H1 (cell line): Measurements from ENCODE around the gene TENT4B. TPM values are rescaled to one million over a fixed set of nuclear protein-coding genes. Genes with fewer than 3 reads are reported as not detected.

Experiments used
- CTCF ChIA-PET: fragments of 300-600 bp; sonication (Branson Sonifier 250); formaldehyde crosslinking; loops from one replicate; lab custom pipeline; 2021; ENCODE audit not compliant: partially characterized antibody; lab: Charles Lee
- POLR2A ChIA-PET: fragments of 300-600 bp; sonication (Branson Sonifier 250); formaldehyde crosslinking; loops from one replicate; lab custom pipeline; 2021; ENCODE audit warnings: inconsistent platforms; ENCODE audit not compliant: partially characterized antibody; lab: Charles Lee
- DNase-seq, 2 experiments: peaks; one replicate each; pipeline versions ENCODE4 v3.0.0 to v3.0.0-alpha.2; 2010 to 2022; ENCODE audit warnings: low spot score in 2 of 2, low read depth in 1 of 2, mixed read lengths in 1 of 2
- FAIRE-seq: peaks from 2 replicates; lab custom pipeline; 2011; peaks lifted over from hg19 to GRCh38; lab: Jason Lieb, UNC
- H2AFZ ChIP-seq: 2 replicates; pipeline ENCODE4 v1.8.1; 2012; ENCODE audit warnings: low read length, inconsistent platforms
- H2AK5ac ChIP-seq: 2 replicates; pipeline ENCODE4 v1.6.1; 2013; ENCODE audit warnings: low read depth, low read length
- H2BK120ac ChIP-seq: replicated peaks from 2 replicates; pipeline ENCODE3; 2013; ENCODE audit warnings: low read depth, low read length, inconsistent platforms
- H2BK12ac ChIP-seq: 2 replicates; pipeline ENCODE4 v1.6.1; 2013; ENCODE audit warnings: low read depth, low read length
- H2BK15ac ChIP-seq: 2 replicates; pipeline ENCODE4 v1.6.1; 2013; ENCODE audit warnings: low read length
- H2BK20ac ChIP-seq: 2 replicates; pipeline ENCODE4 v1.6.1; 2013; ENCODE audit warnings: low read length
- H2BK5ac ChIP-seq: 2 replicates; pipeline ENCODE4 v1.6.1; 2013; ENCODE audit warnings: low read depth, low read length
- H3K14ac ChIP-seq: 2 replicates; pipeline ENCODE4 v1.6.1; 2013; ENCODE audit warnings: inconsistent platforms; ENCODE audit not compliant: insufficient read length
- H3K18ac ChIP-seq: 2 replicates; pipeline ENCODE4 v1.6.1; 2013; ENCODE audit warnings: low read length; ENCODE audit errors: extremely low read depth
- H3K23ac ChIP-seq: 2 replicates; pipeline ENCODE4 v1.6.1; 2013; ENCODE audit warnings: inconsistent platforms; ENCODE audit not compliant: insufficient read length
- H3K23me2 ChIP-seq: 2 replicates; pipeline ENCODE4 v1.6.1; 2013; ENCODE audit warnings: low read depth, low read length
- H3K27ac ChIP-seq: 2 replicates; pipeline ENCODE4 v1.6.1; 2011; ENCODE audit warnings: low read depth, low read length, inconsistent platforms
- H3K27me3 ChIP-seq, 4 experiments: replicated peaks in 1 of 4; 1 replicate in 1 of 4; 2 replicates in 3 of 4; pipeline versions ENCODE4 v1.6.1 to v1.8.1; 2011 to 2013; ENCODE audit warnings: low read length in 3 of 4, mild to moderate bottlenecking in 3 of 4, inconsistent platforms in 2 of 4, mixed read lengths in 2 of 4, moderate library complexity in 1 of 4; ENCODE audit not compliant: control insufficient read depth in 3 of 4, insufficient read depth in 3 of 4; ENCODE audit errors: extremely low read depth in 1 of 4
- H3K36me3 ChIP-seq, 4 experiments: 2 replicates each; pipeline versions ENCODE4 v1.6.1 to v1.8.1; 2011 to 2013; ENCODE audit warnings: mild to moderate bottlenecking in 4 of 4, low read length in 3 of 4, moderate library complexity in 2 of 4, control low read depth in 1 of 4, inconsistent platforms in 1 of 4; ENCODE audit not compliant: insufficient read depth in 4 of 4, control insufficient read depth in 2 of 4
- H3K4ac ChIP-seq: replicated peaks from 2 replicates; pipeline ENCODE3; 2013; ENCODE audit warnings: low read length, low read depth, mixed read lengths, inconsistent platforms; ENCODE audit not compliant: insufficient read length
- H3K4me1 ChIP-seq, 4 experiments: replicated peaks in 1 of 4; 1 replicate in 1 of 4; 2 replicates in 3 of 4; pipeline versions ENCODE4 v1.6.1 to v1.8.1; 2011 to 2013; ENCODE audit warnings: low read length in 3 of 4, inconsistent platforms in 2 of 4, mixed read lengths in 1 of 4; ENCODE audit not compliant: insufficient read depth in 4 of 4, control insufficient read depth in 3 of 4
- H3K4me2 ChIP-seq, 2 experiments: 2 replicates each; pipeline versions ENCODE4 v1.6.1 to v1.8.1; 2011 to 2013; ENCODE audit warnings: low read depth in 2 of 2, low read length in 2 of 2, control low read depth in 1 of 2, inconsistent platforms in 1 of 2, mild to moderate bottlenecking in 1 of 2; ENCODE audit not compliant: insufficient read depth in 1 of 2
- H3K4me3 ChIP-seq, 4 experiments: fragments of 200-600, 300-600 bp in 1 of 4; sonication (generic), shearing (Covaris generic), sonication (Bioruptor Twin) in 1 of 4; 2 replicates each; pipeline versions ENCODE4 v1.5.1 to v1.8.1; 2011 to 2016; ENCODE audit warnings: low read length in 4 of 4, low read depth in 3 of 4, control low read depth in 2 of 4, inconsistent platforms in 2 of 4, mild to moderate bottlenecking in 2 of 4, mixed read lengths in 1 of 4, moderate library complexity in 1 of 4; ENCODE audit not compliant: insufficient read depth in 2 of 4; ENCODE audit errors: extremely low read depth in 1 of 4
- H3K56ac ChIP-seq: replicated peaks from 2 replicates; pipeline ENCODE3; 2013; ENCODE audit warnings: low read depth, mild to moderate bottlenecking, mixed read lengths, low read length, inconsistent platforms; ENCODE audit not compliant: insufficient read length
- H3K79me1 ChIP-seq: 2 replicates; pipeline ENCODE4 v1.6.1; 2013; ENCODE audit warnings: low read depth, low read length, control low read depth
- H3K79me2 ChIP-seq, 2 experiments: 2 replicates each; pipeline versions ENCODE4 v1.6.1 to v1.8.1; 2012 to 2013; ENCODE audit warnings: low read length in 2 of 2, mild to moderate bottlenecking in 2 of 2, inconsistent platforms in 1 of 2; ENCODE audit not compliant: insufficient read depth in 2 of 2, control insufficient read depth in 1 of 2
- H3K9ac ChIP-seq, 4 experiments: replicated peaks in 1 of 4; 1 replicate in 1 of 4; 2 replicates in 3 of 4; pipeline versions ENCODE4 v1.6.1 to v1.8.1; 2011 to 2013; ENCODE audit warnings: low read depth in 3 of 4, low read length in 3 of 4, control low read depth in 2 of 4, mild to moderate bottlenecking in 2 of 4, moderate library complexity in 2 of 4, inconsistent platforms in 1 of 4; ENCODE audit errors: extremely low read depth in 1 of 4
- H3K9me3 ChIP-seq, 2 experiments: 2 replicates each; pipeline versions ENCODE4 v1.6.1 to v1.8.1; 2012 to 2013; ENCODE audit warnings: mild to moderate bottlenecking in 2 of 2, moderate library complexity in 2 of 2, control low read depth in 1 of 2, inconsistent platforms in 1 of 2, low read depth in 1 of 2, low read length in 1 of 2, mixed read lengths in 1 of 2; ENCODE audit not compliant: insufficient read depth in 2 of 2
- H4K20me1 ChIP-seq, 2 experiments: replicated peaks in 1 of 2; 2 replicates each; pipeline versions ENCODE3 to v1.8.1; 2011 to 2013; ENCODE audit warnings: inconsistent platforms in 2 of 2, low read length in 2 of 2, mild to moderate bottlenecking in 1 of 2; ENCODE audit not compliant: insufficient read depth in 2 of 2, control insufficient read depth in 1 of 2
- H4K5ac ChIP-seq: 2 replicates; pipeline ENCODE4 v1.6.1; 2013; ENCODE audit warnings: low read length, low read depth, mixed read lengths, inconsistent platforms; ENCODE audit not compliant: insufficient read length
- H4K8ac ChIP-seq: 2 replicates; pipeline ENCODE4 v1.8.0; 2013; ENCODE audit warnings: mild to moderate bottlenecking, moderate library complexity, low read length, inconsistent platforms; ENCODE audit not compliant: insufficient read depth; ENCODE audit errors: extremely low read depth
- H4K91ac ChIP-seq: replicated peaks from 2 replicates; pipeline ENCODE3; 2013; ENCODE audit warnings: low read length, mixed read lengths, inconsistent platforms; ENCODE audit not compliant: insufficient read length
- BRCA1 ChIP-seq: IDR thresholded peaks from 2 replicates; pipeline ENCODE4 v1.6.1; 2012; ENCODE audit warnings: low read depth, low read length, improper control_type of control experiment
- CBX8 ChIP-seq: fragments of 300-800, 300-1000 bp; sonication (generic); IDR thresholded peaks from 2 replicates; pipeline ENCODE4 v1.7.1; 2016; ENCODE audit warnings: low read depth, low read length, borderline replicate concordance
- CHD2 ChIP-seq: IDR thresholded peaks from 2 replicates; pipeline ENCODE4 v1.6.1; 2012; ENCODE audit warnings: low read length, improper control_type of control experiment
- CREB1 ChIP-seq: IDR thresholded peaks from 2 replicates; pipeline ENCODE4 v1.6.1; 2012; ENCODE audit warnings: inconsistent platforms
- EGR1 ChIP-seq: IDR thresholded peaks from 2 replicates; pipeline ENCODE4 v1.6.1; 2011; ENCODE audit warnings: low read depth, low read length, borderline replicate concordance
- GABPA ChIP-seq: IDR thresholded peaks from 2 replicates; pipeline ENCODE4 v1.6.1; 2011; ENCODE audit warnings: mild to moderate bottlenecking, low read length, moderate library complexity, borderline replicate concordance; ENCODE audit not compliant: insufficient read depth
- GTF2F1 ChIP-seq: IDR thresholded peaks from 2 replicates; pipeline ENCODE4 v1.6.1; 2012; ENCODE audit warnings: low read depth, low read length, improper control_type of control experiment, borderline replicate concordance
- HDAC6 ChIP-seq: IDR thresholded peaks from one replicate; pipeline ENCODE4 v1.7.1; 2012; ENCODE audit warnings: low read depth, mild to moderate bottlenecking, inconsistent platforms, low read length, moderate library complexity
- POLR2A ChIP-seq, 2 experiments: IDR thresholded peaks; 1 replicate in 1 of 2; 2 replicates in 1 of 2; pipeline ENCODE4 v1.6.1; 2011; ENCODE audit warnings: low read depth in 2 of 2, low read length in 2 of 2, mild to moderate bottlenecking in 2 of 2; ENCODE audit errors: control extremely low read depth in 1 of 2
- RFX5 ChIP-seq: IDR thresholded peaks from 2 replicates; pipeline ENCODE4 v1.6.1; 2011; ENCODE audit warnings: low read depth, low read length, improper control_type of control experiment, borderline replicate concordance
- SIN3A ChIP-seq, 2 experiments: IDR thresholded peaks in 1 of 2; conservative IDR thresholded peaks in 1 of 2; 2 replicates each; pipeline ENCODE4 v1.6.1; 2011 to 2012; ENCODE audit warnings: low read length in 2 of 2, improper control_type of control experiment in 1 of 2, low read depth in 1 of 2, mild to moderate bottlenecking in 1 of 2
- SIRT6 ChIP-seq: IDR thresholded peaks from one replicate; pipeline ENCODE4 v1.7.1; 2012; ENCODE audit warnings: low read length, inconsistent platforms
- SIX5 ChIP-seq: IDR thresholded peaks from 2 replicates; pipeline ENCODE4 v1.6.1; 2011; ENCODE audit warnings: mild to moderate bottlenecking, low read depth, low read length
- SP4 ChIP-seq: IDR thresholded peaks from 2 replicates; pipeline ENCODE4 v1.6.1; 2012; ENCODE audit warnings: low read length, inconsistent platforms
- SUZ12 ChIP-seq: fragments of 200-600 bp; sonication (generic); IDR thresholded peaks from 2 replicates; pipeline ENCODE4 v1.6.1; 2012; ENCODE audit warnings: mild to moderate bottlenecking, inconsistent platforms, low read length, moderate library complexity, mixed read lengths
- TAF7 ChIP-seq: optimal IDR thresholded peaks from 2 replicates; pipeline ENCODE3; 2011; ENCODE audit warnings: low read depth, mild to moderate bottlenecking, inconsistent platforms, low read length, moderate library complexity, borderline replicate concordance
- WGBS, 2 experiments: shearing (Covaris generic) in 1 of 2; methylation state at CpG; one replicate each; pipeline versions ENCODE4 v1.1.6 to v1.1.7; 2013 to 2015; ENCODE audit warnings: low lambda C conversion rate in 2 of 2, mixed read lengths in 2 of 2, inconsistent platforms in 1 of 2, low coverage in 1 of 2, missing lambda C conversion rate in 1 of 2; ENCODE audit not compliant: insufficient replicate concordance in 2 of 2, insufficient coverage in 1 of 2, insufficient read length in 1 of 2; ENCODE audit errors: extremely low coverage in 1 of 2, missing lambda C conversion rate in 1 of 2; 5-methylcytosine and 5-hydroxymethylcytosine counted together
- polyA plus RNA-seq, 7 experiments: library from polyadenylated mRNA; depleted of rRNA in 3 of 7; stranded (reverse) in 5 of 7; unstranded in 2 of 7; fragments of >200 nt in 5 of 7; fragments of 200-250 nt in 2 of 7; gene quantifications; 1 replicate in 5 of 7; 2 replicates in 1 of 7; 4 replicates in 1 of 7; pipeline versions ENCODE4 v1.2.1 to v1.2.3, GENCODE V29; 2011 to 2013; ENCODE audit warnings: missing spikeins in 2 of 7, mixed read lengths in 2 of 7
- total RNA-seq: library from RNA; stranded (reverse); fragmentation: NEBNext Ultra II Directional; extraction: Animal tissue kit (Norgen Biotek cat#: 25700); gene quantifications from 2 replicates; pipeline ENCODE4 v1.2.1, GENCODE V29; 2021

The TENT4B gene
- total and polyA plus RNA-seq, 2 of the 8 experiments (the other 6 are each of a cell fraction or from before 2014, with no cell fraction given): 4.2 to 15.7 TPM

DNA sequence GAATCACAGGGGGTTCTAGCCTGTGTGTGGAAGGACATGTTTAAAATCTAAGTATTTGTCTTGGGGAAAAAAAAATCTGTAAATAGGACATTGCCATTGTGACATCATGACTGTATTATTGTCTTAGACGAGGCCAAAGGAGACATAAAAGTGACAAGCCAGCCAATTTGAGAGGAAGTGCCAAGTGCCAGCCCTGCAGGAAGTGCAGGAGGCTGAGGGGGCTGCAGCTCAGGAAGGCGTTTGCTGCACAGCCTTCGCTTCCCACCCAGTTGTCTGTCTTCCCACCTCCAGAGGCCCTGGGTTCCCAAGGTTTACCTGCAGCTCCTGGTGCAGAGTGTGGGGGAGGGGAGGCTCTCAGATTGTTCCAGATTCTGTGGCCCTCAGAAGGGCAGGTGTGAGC is 114.5 kb downstream of the TENT4B start:
- no peak overlapping the region for H3K9ac ChIP-seq
- peak overlapping the region; percentile 48; the same call in 1 of the 2 replicates for H3K18ac ChIP-seq
- no peaks in the 10 kb centered on the region for H3K9me3 ChIP-seq
- H4K5ac ChIP-seq: no peak overlapping the region
- H3K79me2 ChIP-seq: no peaks in the 10 kb centered on the region
- H3K36me3 ChIP-seq: no peaks in the 10 kb centered on the region
- H2BK20ac ChIP-seq: 0 out of 2 replicates have a peak overlapping the region, but pooled peaks have one; percentile 21
- DNase-seq (no peak), FAIRE-seq (no peak)
- 78% methylated on average over 3 of the region's 3 CpGs; no CpG with 5 or more reads in 1 of the 2 experiments for WGBS, 2 experiments
- H3K14ac ChIP-seq: no peak overlapping the region
- H2BK5ac ChIP-seq: no peak overlapping the region
- H3K79me1 ChIP-seq: no peaks in the 10 kb centered on the region
- no peak overlapping the region for H4K8ac ChIP-seq
- no peak overlapping the region for H2BK15ac ChIP-seq
- H3K23me2 ChIP-seq: no peaks in the 10 kb centered on the region
- no peak overlapping the region for H3K4me3 ChIP-seq
- no peak overlapping the region for H4K91ac ChIP-seq
- H2AFZ ChIP-seq: no peak overlapping the region
- H3K56ac ChIP-seq: no peak overlapping the region
- no peak overlapping the region for H3K23ac ChIP-seq
- CTCF ChIA-PET: interaction anchor here (1.0 to 1.5 kb wide), 5 partner anchors 12 to 539 kb away, joined by 3 to 4 read pairs (median 3); no protein-coding TSS in a partner anchor
- H3K4me2 ChIP-seq: no peak overlapping the region
- H3K27me3 ChIP-seq: no peaks in the 10 kb centered on the region
- POLR2A ChIA-PET: interaction anchor here (0.7 to 0.9 kb wide), 2 partner anchors 16 to 72 kb away, joined by 3 read pairs; no protein-coding TSS in a partner anchor
- H2BK120ac ChIP-seq: no peak overlapping the region
- peaks cover 0 to 2% of the 10 kb centered on the region in 2 experiments for H4K20me1 ChIP-seq
- no peak overlapping the region for H2BK12ac ChIP-seq
- no peak overlapping the region for H2AK5ac ChIP-seq
- H3K27ac ChIP-seq: no peak overlapping the region
- H3K4me1 ChIP-seq: peaks cover 0 to 12% (median 8%) of the 10 kb centered on the region in 4 experiments; a peak in 6 of 7 replicates
- H3K4ac ChIP-seq: no peak overlapping the region
- TF ChIP-seq EGR1: no peak
- no peak for TF ChIP-seq CBX8
- no peak for TF ChIP-seq BRCA1
- no peak for TF ChIP-seq GTF2F1
- TF ChIP-seq SUZ12: no peak
- no peak for TF ChIP-seq POLR2A (IDR thresholded peaks at IDR 0.05; ENCODE audit: control extremely low read depth in 1 of 2, low read depth in 2 of 2, low read length in 2 of 2)
- no peak for TF ChIP-seq CREB1
- TF ChIP-seq SIX5: no peak
- TF ChIP-seq RFX5: no peak
- no peak for TF ChIP-seq SIN3A (conservative IDR thresholded peaks at IDR 0.05 in 1 of 2, IDR thresholded peaks at IDR 0.05 in 1 of 2; ENCODE audit: low read depth in 1 of 2, low read length in 2 of 2)
- TF ChIP-seq SP4: no peak
- no peak for TF ChIP-seq HDAC6
- no peak for TF ChIP-seq CHD2
- no peak for TF ChIP-seq TAF7
- TF ChIP-seq SIRT6: no peak
- no peak for TF ChIP-seq GABPA
